Right lobe of liver (tissue), 4 donors: ENCODE data around the gene SCN5A.

ENCODE experiments used
- CTCF ChIP-seq, 4 donors: fragments of 200-600 bp in 3 of 4; fragments of 450-650 bp in 1 of 4; IDR thresholded peaks; one replicate each; pipeline versions ENCODE4 v1.5.1 to v1.8.0; 2016 to 2022; ENCODE audit warnings: antibody characterized with exemption in 4 of 4, mild to moderate bottlenecking in 2 of 4
- POLR2A ChIP-seq: fragments of 450-650 bp; IDR thresholded peaks from one replicate; pipeline ENCODE4 v1.6.1; 2017; ENCODE audit warnings: antibody characterized with exemption, mild to moderate bottlenecking
- donor health status: DM: no; HTN: no; CAD: no.
- donor health status: DM: no; HTN: no; CAD: no.
- donor health status: DM: no; HTN: yes; CAD: no.

- no peak for TF ChIP-seq POLR2A
- no peak for TF ChIP-seq CTCF (IDR thresholded peaks at IDR 0.05)
Measured at GRCh38 chr3:38549082-38549481, 100.4 kb downstream of the SCN5A start.
